GM12878 (cell line): ENCODE measurements around the gene FARS2. TPM values are rescaled to one million over a fixed set of nuclear protein-coding genes. Genes with fewer than 3 reads are reported as not detected.

Source experiments
- ATAC-seq: fragments of 200-7000 bp; cut with Tn5 transposase; 3 replicates; pipeline ENCODE4 v1.9.1; 2020; ENCODE audit warnings: mild to moderate bottlenecking, moderate library complexity
- BruUV-seq: library from RNA; stranded (reverse); fragments of 400-500 nt; replicated peaks from 2 replicates; lab custom pipeline; 2021; lab: Mats Ljungman, UMichigan
- CTCF ChIA-PET: fragments of 300-600 bp; sonication (Branson Sonifier 250); formaldehyde crosslinking; extraction: SDS; loops from one replicate; lab custom pipeline; 2021; ENCODE audit warnings: inconsistent platforms; lab: Yijun Ruan, JAX
- POLR2A ChIA-PET: fragments of 350-600 bp; formaldehyde crosslinking; extraction: SDS; loops from one replicate; lab custom pipeline; 2021; ENCODE audit warnings: inconsistent platforms; lab: Charles Lee
- RAD21 ChIA-PET: fragments of 300-600 bp; sonication (Branson Sonifier 250); formaldehyde crosslinking; loops from one replicate; lab custom pipeline; 2023; ENCODE audit warnings: antibody characterized with exemption; ENCODE audit not compliant: unreplicated experiment; lab: Charles Lee
- SMC1A ChIA-PET: fragments of 300-600 bp; sonication (Branson Sonifier 250); formaldehyde crosslinking; loops from one replicate; lab custom pipeline; 2023; ENCODE audit not compliant: unreplicated experiment, uncharacterized antibody; lab: Charles Lee
- DNase-seq: peaks from one replicate; pipeline ENCODE4 v3.0.0-alpha.2; 2011; ENCODE audit warnings: low read depth, low spot score
- FAIRE-seq: peaks from 3 replicates; lab custom pipeline; 2011; peaks lifted over from hg19 to GRCh38; lab: Jason Lieb, UNC
- H2AFZ ChIP-seq: 2 replicates; pipeline ENCODE4 v1.6.0; 2011; ENCODE audit warnings: low read depth, low read length, control low read depth; ENCODE audit not compliant: control insufficient read depth
- H3K27ac ChIP-seq: 2 replicates; pipeline ENCODE4 v1.5.1; 2011; ENCODE audit warnings: control low read depth; ENCODE audit not compliant: control insufficient read depth, insufficient read depth
- H3K27me3 ChIP-seq, 2 experiments: replicated peaks in 1 of 2; 2 replicates each; pipeline versions ENCODE4 v1.6.0 to v1.6.1; 2011; ENCODE audit warnings: low read length in 1 of 2; ENCODE audit not compliant: control insufficient read depth in 2 of 2, insufficient read depth in 2 of 2
- H3K36me3 ChIP-seq, 2 experiments: 2 replicates each; pipeline ENCODE4 v1.5.1; 2011; ENCODE audit warnings: low read length in 1 of 2; ENCODE audit not compliant: control insufficient read depth in 2 of 2, insufficient read depth in 2 of 2
- H3K4me1 ChIP-seq: 2 replicates; pipeline ENCODE4 v1.6.1; 2011; ENCODE audit warnings: mild to moderate bottlenecking, low read length, moderate library complexity, mixed read lengths; ENCODE audit not compliant: control insufficient read depth, insufficient read depth
- H3K4me2 ChIP-seq: 2 replicates; pipeline ENCODE4 v1.6.0; 2011; ENCODE audit warnings: control low read depth; ENCODE audit not compliant: control insufficient read depth, insufficient read depth
- H3K4me3 ChIP-seq: fragments of 200-600 bp; sonication (generic); 2 replicates; pipeline ENCODE4 v1.5.1; 2016
- H3K79me2 ChIP-seq: 2 replicates; pipeline ENCODE4 v1.6.0; 2011; ENCODE audit warnings: low read length; ENCODE audit not compliant: control insufficient read depth, insufficient read depth
- H3K9ac ChIP-seq: 2 replicates; pipeline ENCODE4 v1.8.0; 2011; ENCODE audit warnings: low read length, control low read depth, mixed read lengths; ENCODE audit not compliant: control insufficient read depth, insufficient read depth
- H3K9me3 ChIP-seq: replicated peaks from 3 replicates; pipeline ENCODE4 v1.5.1; 2011; ENCODE audit warnings: mild to moderate bottlenecking, low read length; ENCODE audit not compliant: control insufficient read depth, insufficient read depth
- H4K20me1 ChIP-seq: 2 replicates; pipeline ENCODE4 v1.6.0; 2011; ENCODE audit not compliant: control insufficient read depth, insufficient read depth
- CREB1 ChIP-seq: IDR thresholded peaks from 2 replicates; pipeline ENCODE4 v1.6.1; 2012; ENCODE audit warnings: low read depth, mild to moderate bottlenecking, inconsistent platforms
- ELK1 ChIP-seq: IDR thresholded peaks from 2 replicates; pipeline ENCODE4 v1.6.1; 2012; ENCODE audit warnings: low read depth, low read length, improper control_type of control experiment
- MTA2 ChIP-seq: fragments of 450-650 bp; IDR thresholded peaks from 2 replicates; pipeline ENCODE4 v1.6.1; 2016; ENCODE audit warnings: low read depth, mild to moderate bottlenecking, moderate library complexity
- PKNOX1 ChIP-seq: fragments of 450-650 bp; IDR thresholded peaks from 2 replicates; pipeline ENCODE4 v1.6.1; 2016; ENCODE audit warnings: mild to moderate bottlenecking
- POLR2AphosphoS2 ChIP-seq: IDR thresholded peaks from 2 replicates; pipeline ENCODE4 v1.6.1; 2011; ENCODE audit warnings: low read depth, mild to moderate bottlenecking, low read length, improper control_type of control experiment, moderate library complexity
- RAD51 ChIP-seq: fragments of 450-650 bp; IDR thresholded peaks from 2 replicates; pipeline ENCODE4 v1.6.1; 2016; ENCODE audit warnings: moderate library complexity, mild to moderate bottlenecking, inconsistent platforms
- RUNX3 ChIP-seq: IDR thresholded peaks from 2 replicates; pipeline ENCODE4 v1.6.1; 2012; ENCODE audit warnings: low read length, inconsistent platforms
- WRNIP1 ChIP-seq: IDR thresholded peaks from 2 replicates; pipeline ENCODE4 v1.6.1; 2011; ENCODE audit warnings: low read depth, low read length, improper control_type of control experiment, borderline replicate concordance
- ZNF274 ChIP-seq: IDR thresholded peaks from one replicate; pipeline ENCODE4 v1.8.0; 2011; ENCODE audit not compliant: insufficient read length, insufficient read depth
- WGBS: methylation state at CpG from one replicate; pipeline ENCODE4 v1.1.6; 2016; ENCODE audit warnings: low lambda C conversion rate; ENCODE audit not compliant: insufficient replicate concordance, insufficient coverage; ENCODE audit errors: missing lambda C conversion rate; 5-methylcytosine and 5-hydroxymethylcytosine counted together
- in situ Hi-C: fragments of 300-500 bp; cut with MboI; formaldehyde crosslinking; loops from 9 replicates; pipeline ENCODE4 v1.14.3; 2018; ENCODE audit warnings: mixed read lengths
- intact Hi-C: fragments of 100-400 bp; cut with micrococcal nuclease; formaldehyde crosslinking; loops from one replicate; pipeline ENCODE4 v1.14.2; 2022; ENCODE audit not compliant: unreplicated experiment
- polyA plus RNA-seq, 11 experiments: library from polyadenylated mRNA; depleted of rRNA in 4 of 11; unstranded in 6 of 11; stranded (reverse) in 5 of 11; fragments of >200 nt; fragmentation: Nextera tagmentation in 4 of 11; fragmentation: Illumina TruSeq in 1 of 11; extraction: Ambion mirVana in 4 of 11; extraction: Trizol in 1 of 11; gene quantifications; 1 replicate in 1 of 11; 2 replicates in 10 of 11; pipeline versions ENCODE4 v1.2.1 to v1.2.3, GENCODE V29; 2011 to 2016; ENCODE audit warnings: inconsistent platforms in 2 of 11, missing spikeins in 2 of 11, low read depth in 1 of 11
- total RNA-seq, 4 experiments: library from RNA; depleted of rRNA in 3 of 4; stranded (reverse); fragments of >200 nt in 3 of 4; fragmentation: Illumina TruSeq in 1 of 4; extraction: Trizol in 1 of 4; gene quantifications; 2 replicates each; pipeline versions ENCODE4 v1.2.1 to v1.2.3, GENCODE V29; 2013 to 2021
- TF ChIP-seq, protein P1 (sequence below): fragments of 450-650 bp; IDR thresholded peaks from 2 replicates; pipeline ENCODE4 v1.6.1; 2017; ENCODE audit warnings: mild to moderate bottlenecking, low read depth, inconsistent platforms; ENCODE audit not compliant: poor library complexity, severe bottlenecking

Gene FARS2
- total and polyA plus RNA-seq, 10 of the 15 experiments (the other 5 are each of a cell fraction or from before 2014, with no cell fraction given), result 16.8 to 46.7 (median 25.6) TPM

DNA sequence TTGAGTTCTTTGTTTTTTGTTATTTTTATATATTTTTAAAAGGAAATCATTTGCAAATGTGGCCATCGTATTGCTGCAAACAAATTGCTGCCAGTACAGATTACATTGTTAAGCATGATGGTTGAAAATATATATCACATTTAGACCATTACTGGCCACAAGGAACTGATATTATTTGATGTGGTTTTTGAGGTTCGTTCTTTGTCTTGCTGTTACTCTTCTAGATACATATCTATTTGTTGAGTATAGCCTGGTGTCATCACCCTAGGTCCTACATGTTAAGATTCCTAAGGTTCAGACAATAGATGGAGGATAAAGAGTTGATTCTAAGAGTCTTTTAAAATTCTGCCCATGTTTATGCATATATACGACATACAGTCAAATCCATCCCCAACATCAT is 306.0 kb downstream of the FARS2 start (continued):
- TF ChIP-seq ZNF274 (no peak), CREB1 (no peak), WRNIP1 (no peak), ELK1 (no peak), RAD51 (no peak)
- TF ChIP-seq, protein P1, sequence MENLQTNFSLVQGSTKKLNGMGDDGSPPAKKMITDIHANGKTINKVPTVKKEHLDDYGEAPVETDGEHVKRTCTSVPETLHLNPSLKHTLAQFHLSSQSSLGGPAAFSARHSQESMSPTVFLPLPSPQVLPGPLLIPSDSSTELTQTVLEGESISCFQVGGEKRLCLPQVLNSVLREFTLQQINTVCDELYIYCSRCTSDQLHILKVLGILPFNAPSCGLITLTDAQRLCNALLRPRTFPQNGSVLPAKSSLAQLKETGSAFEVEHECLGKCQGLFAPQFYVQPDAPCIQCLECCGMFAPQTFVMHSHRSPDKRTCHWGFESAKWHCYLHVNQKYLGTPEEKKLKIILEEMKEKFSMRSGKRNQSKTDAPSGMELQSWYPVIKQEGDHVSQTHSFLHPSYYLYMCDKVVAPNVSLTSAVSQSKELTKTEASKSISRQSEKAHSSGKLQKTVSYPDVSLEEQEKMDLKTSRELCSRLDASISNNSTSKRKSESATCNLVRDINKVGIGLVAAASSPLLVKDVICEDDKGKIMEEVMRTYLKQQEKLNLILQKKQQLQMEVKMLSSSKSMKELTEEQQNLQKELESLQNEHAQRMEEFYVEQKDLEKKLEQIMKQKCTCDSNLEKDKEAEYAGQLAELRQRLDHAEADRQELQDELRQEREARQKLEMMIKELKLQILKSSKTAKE, result no peak

GRCh38 chr6:5567890-5568289 is 306.6 kb downstream of the FARS2 start:
- BruUV-seq, result no TSS peak
- FAIRE-seq (no peak), ATAC-seq (peak; percentile 52), DNase-seq (no peak)
- peak overlapping the region; percentile 97 for H3K4me2 ChIP-seq
- POLR2A ChIA-PET, result interaction anchor here (1.0 kb wide), 1 partner anchor 59 kb away, joined by 3 read pairs; no protein-coding TSS in a partner anchor
- H3K9me3 ChIP-seq, result no peaks in the 10 kb centered on the region; the same call in 1 of the 3 replicates
- peak overlapping the region; percentile 36 for H3K9ac ChIP-seq
- H3K4me3 ChIP-seq, result no peak overlapping the region
- H3K79me2 ChIP-seq, result no peaks in the 10 kb centered on the region
- peak overlapping the region; percentile 43 for H3K27ac ChIP-seq
- H3K27me3 ChIP-seq, result no peaks in the 10 kb centered on the region
- in situ Hi-C loops, result no loop called here
- 86% methylated on average over 2 of the region's 2 CpGs for WGBS
- H3K36me3 ChIP-seq, result no peaks in the 10 kb centered on the region
- TF ChIP-seq PKNOX1, result 0 out of 2 replicates have a peak, but pooled peaks have one; percentile 15
- no peak for TF ChIP-seq POLR2AphosphoS2
- TF ChIP-seq RUNX3, result 0 out of 2 replicates have a peak, but pooled peaks have one; percentile 2
- no peak for TF ChIP-seq MTA2
- peaks cover 40% of the 10 kb centered on the region for H3K4me1 ChIP-seq
- H4K20me1 ChIP-seq, result no peaks in the 10 kb centered on the region
- RAD21 ChIA-PET, result interaction anchor here (1.0 to 5.1 kb wide), 4 partner anchors 49 to 61 kb away, joined by 3 to 42 read pairs (median 4); no protein-coding TSS in a partner anchor
- intact Hi-C loops, result loop anchor here (5.0 kb wide), 1 partner anchor 61 kb away; no protein-coding TSS in a partner anchor
- CTCF ChIA-PET, result interaction anchor here (0.5 to 2.5 kb wide), 3 partner anchors 61 to 406 kb away, joined by 3 to 9 read pairs (median 3); no protein-coding TSS in a partner anchor
- H2AFZ ChIP-seq, result peak overlapping the region; percentile 21; the same call in 1 of the 2 replicates
- SMC1A ChIA-PET, result interaction anchor here (1.0 to 4.3 kb wide), 6 partner anchors 14 to 96 kb away, joined by 3 to 44 read pairs (median 4); no protein-coding TSS in a partner anchor
